DMS114 treated with DMSO at 0.1 percent for 48 hours (cell line): ENCODE measurements around the gene TLCD2.
"Not testable (repeated sequence)": the region's sequence is repeated elsewhere in the genome, so short reads cannot be mapped to it uniquely, and the experiment has no call there.

Experiments
- DNase-seq: peaks from one replicate; lab custom pipeline; 2025; ENCODE audit not compliant: unreplicated experiment; lab: John Stamatoyannopoulos, UW

The TLCD2 gene

GRCh38 chr17:1736348-1737281 lies 26.4 kb upstream of the TLCD2 start:
- no peak for DNase-seq

GRCh38 chr17:1735834-1736347 lies 25.7 kb upstream of the TLCD2 start:
- no peak for DNase-seq

GRCh38 chr17:1735418-1735817 lies 25.2 kb upstream of the TLCD2 start:
- DNase-seq = no peak

GRCh38 chr17:1733759-1734158 lies 23.6 kb upstream of the TLCD2 start:
- DNase-seq = no peak

GRCh38 chr17:1732833-1733321 lies 22.7 kb upstream of the TLCD2 start:
- DNase-seq = no peak

- no peak for DNase-seq
Observed at GRCh38 chr17:1732241-1732832, 22.2 kb upstream of the TLCD2 start.

GRCh38 chr17:1731194-1731506 lies 21.0 kb upstream of the TLCD2 start:
- no peak for DNase-seq

- no peak for DNase-seq
Observed at GRCh38 chr17:1730326-1731193, 20.4 kb upstream of the TLCD2 start.

GRCh38 chr17:1729966-1730325 lies 19.8 kb upstream of the TLCD2 start:
- DNase-seq = no peak

- no peak for DNase-seq
Observed at GRCh38 chr17:1727876-1728630, 17.9 kb upstream of the TLCD2 start.

- DNase-seq = no peak
Observed at GRCh38 chr17:1727258-1727789, 17.1 kb upstream of the TLCD2 start.

GRCh38 chr17:1726626-1727257 lies 16.6 kb upstream of the TLCD2 start:
- DNase-seq = no peak

- no peak for DNase-seq
Observed at GRCh38 chr17:1725642-1726511, 15.7 kb upstream of the TLCD2 start.

GRCh38 chr17:1724869-1725641 lies 14.9 kb upstream of the TLCD2 start:
- DNase-seq = no peak

- DNase-seq = peak; percentile 54
Observed at GRCh38 chr17:1724351-1724868, 14.2 kb upstream of the TLCD2 start, which contains the start of gene WDR81. Gene WDR81, plus strand, starts transcription at chr17:1724704. Its CDS starts 256 bp downstream, at chr17:1724960.

- not testable (repeated sequence) for DNase-seq
Observed at GRCh38 chr17:1722022-1722421, 11.8 kb upstream of the TLCD2 start.

GRCh38 chr17:1720856-1721386 lies 10.7 kb upstream of the TLCD2 start:
- DNase-seq = peak; percentile 42
